ENCODE results near the gene TYRP1.

Gene TYRP1

GRCh38 chr9:12698266-12698665, 5.1 kb downstream of the TYRP1 start:
- Histone ChIP-seq H3K14ac (ENCODE audit: low read length) (no peak overlapping the region), H3K79me2 (ENCODE audit: control insufficient read depth, insufficient read depth, low read length, poor library complexity) (no peaks in the 10 kb centered on the region), H3K18ac (ENCODE audit: low read length) (no peak overlapping the region), H3K9ac (ENCODE audit: low read length) (no peak overlapping the region), H2BK12ac (ENCODE audit: low read length) (no peak overlapping the region), H3K4me2 (ENCODE audit: low read length) (no peak overlapping the region), H2BK120ac (ENCODE audit: insufficient read depth, low read length, poor library complexity) (no peak overlapping the region), H4K91ac (ENCODE audit: low read depth, low read length) (no peak overlapping the region), H3K27ac (ENCODE audit: low read depth, low read length) (no peak overlapping the region), H3K36me3 (ENCODE audit: control insufficient read depth in 1 of 2, insufficient read depth in 2 of 2, low read length in 2 of 2) (no peaks in the 10 kb centered on the region), H3K79me1 (ENCODE audit: low read length) (peaks cover 2% of the 10 kb centered on the region), H3K4me3 (ENCODE audit: low read depth, low read length) (no peak overlapping the region), H3K4me1 (ENCODE audit: control insufficient read depth in 1 of 2, insufficient read depth in 2 of 2, low read length in 2 of 2) (no peaks in the 10 kb centered on the region), H3K9me3 (ENCODE audit: insufficient read depth, low read depth, low read length) (no peaks in the 10 kb centered on the region), H4K12ac (ENCODE audit: low read depth, low read length) (no peak overlapping the region), H3K27me3 (ENCODE audit: insufficient read depth, low read length) (no peaks in the 10 kb centered on the region), H4K8ac (ENCODE audit: low read depth, low read length) (no peak overlapping the region), H2AK5ac (ENCODE audit: low read length) (no peak overlapping the region), H2AFZ (ENCODE audit: insufficient read depth, low read length, poor library complexity) (no peak overlapping the region), H3K4ac (ENCODE audit: low read depth, low read length) (no peak overlapping the region), H3K23ac (ENCODE audit: low read length) (no peak overlapping the region), H2BK5ac (ENCODE audit: low read depth, low read length, poor library complexity) (no peak overlapping the region)
- no CpG with 5 or more reads among the region's 4 CpGs for WGBS (ENCODE audit: extremely low coverage, insufficient coverage, insufficient read length)
- DNase-seq: no peak

GRCh38 chr9:12698986-12699385, 5.8 kb downstream of the TYRP1 start:
- no peaks in the 10 kb centered on the region for H3K36me3 ChIP-seq (ENCODE audit: control insufficient read depth in 1 of 2, insufficient read depth in 2 of 2, low read length in 2 of 2)
- H3K79me1 ChIP-seq (ENCODE audit: low read length): peaks cover 1% of the 10 kb centered on the region
- no CpG with 5 or more reads among the region's 1 CpG for WGBS (ENCODE audit: extremely low coverage, insufficient coverage, insufficient read length)
- H4K12ac ChIP-seq (ENCODE audit: low read depth, low read length): no peak overlapping the region
- H3K27ac ChIP-seq (ENCODE audit: low read depth, low read length): no peak overlapping the region
- peak overlapping the region; percentile 6 for H2BK120ac ChIP-seq (ENCODE audit: insufficient read depth, low read length, poor library complexity)
- no peak overlapping the region for H3K9ac ChIP-seq (ENCODE audit: low read length)
- H2BK5ac ChIP-seq (ENCODE audit: low read depth, low read length, poor library complexity): no peak overlapping the region
- H3K4me2 ChIP-seq (ENCODE audit: low read length): no peak overlapping the region
- H3K14ac ChIP-seq (ENCODE audit: low read length): no peak overlapping the region
- H3K4me3 ChIP-seq (ENCODE audit: low read depth, low read length): no peak overlapping the region
- no peak overlapping the region for H3K18ac ChIP-seq (ENCODE audit: low read length)
- no peak overlapping the region for H2AFZ ChIP-seq (ENCODE audit: insufficient read depth, low read length, poor library complexity)
- no peaks in the 10 kb centered on the region for H3K79me2 ChIP-seq (ENCODE audit: control insufficient read depth, insufficient read depth, low read length, poor library complexity)
- H3K23ac ChIP-seq (ENCODE audit: low read length): no peak overlapping the region
- no peaks in the 10 kb centered on the region for H3K4me1 ChIP-seq (ENCODE audit: control insufficient read depth in 1 of 2, insufficient read depth in 2 of 2, low read length in 2 of 2)
- H4K8ac ChIP-seq (ENCODE audit: low read depth, low read length): no peak overlapping the region
- H3K4ac ChIP-seq (ENCODE audit: low read depth, low read length): no peak overlapping the region
- DNase-seq: no peak
- no peak overlapping the region for H2AK5ac ChIP-seq (ENCODE audit: low read length)
- H3K9me3 ChIP-seq (ENCODE audit: insufficient read depth, low read depth, low read length): no peaks in the 10 kb centered on the region
- H3K27me3 ChIP-seq (ENCODE audit: insufficient read depth, low read length): no peaks in the 10 kb centered on the region
- no peak overlapping the region for H2BK12ac ChIP-seq (ENCODE audit: low read length)
- no peak overlapping the region for H4K91ac ChIP-seq (ENCODE audit: low read depth, low read length)

- Histone ChIP-seq H3K79me1 (ENCODE audit: low read length) (no peaks in the 10 kb centered on the region), H3K79me2 (ENCODE audit: control insufficient read depth, insufficient read depth, low read length, poor library complexity) (no peaks in the 10 kb centered on the region), H3K23ac (ENCODE audit: low read length) (no peak overlapping the region), H3K36me3 (ENCODE audit: control insufficient read depth in 1 of 2, insufficient read depth in 2 of 2, low read length in 2 of 2) (no peaks in the 10 kb centered on the region), H3K14ac (ENCODE audit: low read length) (no peak overlapping the region), H2BK120ac (ENCODE audit: insufficient read depth, low read length, poor library complexity) (no peak overlapping the region), H2BK5ac (ENCODE audit: low read depth, low read length, poor library complexity) (no peak overlapping the region), H4K91ac (ENCODE audit: low read depth, low read length) (no peak overlapping the region), H3K9me3 (ENCODE audit: insufficient read depth, low read depth, low read length) (no peaks in the 10 kb centered on the region), H3K4ac (ENCODE audit: low read depth, low read length) (no peak overlapping the region), H2AFZ (ENCODE audit: insufficient read depth, low read length, poor library complexity) (no peak overlapping the region), H4K8ac (ENCODE audit: low read depth, low read length) (no peak overlapping the region), H3K27me3 (ENCODE audit: insufficient read depth, low read length) (no peaks in the 10 kb centered on the region), H3K4me1 (ENCODE audit: control insufficient read depth in 1 of 2, insufficient read depth in 2 of 2, low read length in 2 of 2) (peaks cover 2% of the 10 kb centered on the region in 2 experiments), H3K4me3 (ENCODE audit: low read depth, low read length) (no peak overlapping the region), H2BK12ac (ENCODE audit: low read length) (no peak overlapping the region), H2AK5ac (ENCODE audit: low read length) (no peak overlapping the region), H3K18ac (ENCODE audit: low read length) (no peak overlapping the region), H4K12ac (ENCODE audit: low read depth, low read length) (no peak overlapping the region), H3K9ac (ENCODE audit: low read length) (no peak overlapping the region), H3K27ac (ENCODE audit: low read depth, low read length) (no peak overlapping the region), H3K4me2 (ENCODE audit: low read length) (no peak overlapping the region)
- DNase-seq: no peak
These were observed 6.3 kb downstream of the TYRP1 start for GRCh38 chr9:12699529-12699928.

GRCh38 chr9:12701126-12701525, 7.9 kb downstream of the TYRP1 start:
- no peak overlapping the region for H3K9ac ChIP-seq (ENCODE audit: low read length)
- no peaks in the 10 kb centered on the region for H3K79me2 ChIP-seq (ENCODE audit: control insufficient read depth, insufficient read depth, low read length, poor library complexity)
- no peaks in the 10 kb centered on the region for H3K27me3 ChIP-seq (ENCODE audit: insufficient read depth, low read length)
- no peak overlapping the region for H4K91ac ChIP-seq (ENCODE audit: low read depth, low read length)
- no peak overlapping the region for H4K8ac ChIP-seq (ENCODE audit: low read depth, low read length)
- no peak overlapping the region for H3K23ac ChIP-seq (ENCODE audit: low read length)
- no peak overlapping the region for H2BK12ac ChIP-seq (ENCODE audit: low read length)
- H2AFZ ChIP-seq (ENCODE audit: insufficient read depth, low read length, poor library complexity): no peak overlapping the region
- H3K27ac ChIP-seq (ENCODE audit: low read depth, low read length): no peak overlapping the region
- no peak overlapping the region for H4K12ac ChIP-seq (ENCODE audit: low read depth, low read length)
- H3K79me1 ChIP-seq (ENCODE audit: low read length): no peaks in the 10 kb centered on the region
- H2AK5ac ChIP-seq (ENCODE audit: low read length): no peak overlapping the region
- H3K4ac ChIP-seq (ENCODE audit: low read depth, low read length): no peak overlapping the region
- H3K4me2 ChIP-seq (ENCODE audit: low read length): no peak overlapping the region
- no peak overlapping the region for H3K14ac ChIP-seq (ENCODE audit: low read length)
- H3K4me3 ChIP-seq (ENCODE audit: low read depth, low read length): no peak overlapping the region
- H2BK120ac ChIP-seq (ENCODE audit: insufficient read depth, low read length, poor library complexity): no peak overlapping the region
- H3K36me3 ChIP-seq (ENCODE audit: control insufficient read depth in 1 of 2, insufficient read depth in 2 of 2, low read length in 2 of 2): no peaks in the 10 kb centered on the region
- no peak overlapping the region for H3K18ac ChIP-seq (ENCODE audit: low read length)
- H3K4me1 ChIP-seq (ENCODE audit: control insufficient read depth in 1 of 2, insufficient read depth in 2 of 2, low read length in 2 of 2): peaks cover 3 to 5% of the 10 kb centered on the region in 2 experiments
- no peak for DNase-seq
- no peak overlapping the region for H2BK5ac ChIP-seq (ENCODE audit: low read depth, low read length, poor library complexity)
- no peaks in the 10 kb centered on the region for H3K9me3 ChIP-seq (ENCODE audit: insufficient read depth, low read depth, low read length)

Measured in trophoblast cell (in vitro differentiated cells and primary cell).